Cardiac muscle cell (in vitro differentiated cells and primary cell): Measurements from ENCODE around the gene NET1. TPM values are rescaled to one million over a fixed set of nuclear protein-coding genes. Genes with fewer than 3 reads are reported as not detected.

Experiments used
- DNase-seq, 2 donors: peaks; one replicate each; pipeline versions ENCODE4 v3.0.0 to v3.0.0-alpha.2; 2010 to 2017; ENCODE audit warnings: low read depth in 1 of 2, low spot score in 1 of 2
- H3K27ac ChIP-seq: fragments of 200-600 bp; sonication (generic); 2 replicates; pipeline ENCODE4 v1.5.1; 2016
- H3K27me3 ChIP-seq: fragments of 200-600 bp; sonication (generic); 2 replicates; pipeline ENCODE4 v1.6.0; 2016; ENCODE audit warnings: control low read depth
- H3K36me3 ChIP-seq: fragments of 200-600 bp; sonication (generic); 2 replicates; pipeline ENCODE4 v1.5.1; 2016; ENCODE audit warnings: control low read depth
- H3K4me1 ChIP-seq: fragments of 200-600 bp; sonication (generic); 2 replicates; pipeline ENCODE4 v1.8.1; 2017; ENCODE audit warnings: low read depth, mild to moderate bottlenecking, mixed run types
- H3K4me3 ChIP-seq: fragments of 200-600 bp; sonication (generic); 2 replicates; pipeline ENCODE4 v1.5.1; 2016; ENCODE audit warnings: mild to moderate bottlenecking
- H3K9me3 ChIP-seq: fragments of 200-600 bp; sonication (generic); 2 replicates; pipeline ENCODE4 v1.5.1; 2017; ENCODE audit warnings: low read depth, mild to moderate bottlenecking, control low read depth
- polyA plus RNA-seq: library from polyadenylated mRNA; unstranded; fragments of >200 nt; fragmentation: Nextera tagmentation; extraction: Ambion mirVana; gene quantifications from 2 replicates; pipeline ENCODE4 v1.2.1, GENCODE V29; 2016
- total RNA-seq: library from RNA; depleted of rRNA; stranded (reverse); fragments of >200 nt; gene quantifications from 2 replicates; pipeline ENCODE4 v1.2.3, GENCODE V29; 2016
- TF ChIP-seq, protein P1 (sequence below): IDR thresholded peaks from 2 replicates; pipeline ENCODE4 v1.5.1; 2012; ENCODE audit warnings: low read depth, mild to moderate bottlenecking, low read length

NET1 gene
- total and polyA plus RNA-seq, 2 experiments from 2014 or later: 20.0 to 29.5 TPM

DNA sequence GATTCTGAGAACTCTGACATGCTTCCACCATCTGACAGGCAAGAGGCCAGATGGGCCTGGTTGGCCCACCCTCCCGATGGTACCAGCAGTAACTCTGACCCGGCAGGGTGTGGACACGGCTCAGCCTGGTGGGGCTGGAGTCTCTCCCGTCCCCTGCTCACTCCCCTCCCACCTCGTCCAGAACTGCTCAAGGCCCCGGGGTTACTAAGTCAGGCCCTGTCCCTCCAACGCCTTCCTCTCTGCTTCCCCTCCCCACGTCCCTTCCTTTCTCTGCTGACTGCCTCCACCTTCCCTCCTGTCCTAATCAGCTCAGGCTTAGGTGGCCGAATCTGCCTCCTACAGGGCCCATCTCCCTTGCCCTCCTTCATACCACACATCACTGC, 74.5 kb downstream of the NET1 start:
- Histone ChIP-seq H3K36me3 (no peaks in the 10 kb centered on the region), H3K27me3 (no peaks in the 10 kb centered on the region), H3K4me1 (no peaks in the 10 kb centered on the region), H3K4me3 (no peak overlapping the region), H3K9me3 (no peaks in the 10 kb centered on the region), H3K27ac (no peak overlapping the region)
- TF ChIP-seq, protein P1, sequence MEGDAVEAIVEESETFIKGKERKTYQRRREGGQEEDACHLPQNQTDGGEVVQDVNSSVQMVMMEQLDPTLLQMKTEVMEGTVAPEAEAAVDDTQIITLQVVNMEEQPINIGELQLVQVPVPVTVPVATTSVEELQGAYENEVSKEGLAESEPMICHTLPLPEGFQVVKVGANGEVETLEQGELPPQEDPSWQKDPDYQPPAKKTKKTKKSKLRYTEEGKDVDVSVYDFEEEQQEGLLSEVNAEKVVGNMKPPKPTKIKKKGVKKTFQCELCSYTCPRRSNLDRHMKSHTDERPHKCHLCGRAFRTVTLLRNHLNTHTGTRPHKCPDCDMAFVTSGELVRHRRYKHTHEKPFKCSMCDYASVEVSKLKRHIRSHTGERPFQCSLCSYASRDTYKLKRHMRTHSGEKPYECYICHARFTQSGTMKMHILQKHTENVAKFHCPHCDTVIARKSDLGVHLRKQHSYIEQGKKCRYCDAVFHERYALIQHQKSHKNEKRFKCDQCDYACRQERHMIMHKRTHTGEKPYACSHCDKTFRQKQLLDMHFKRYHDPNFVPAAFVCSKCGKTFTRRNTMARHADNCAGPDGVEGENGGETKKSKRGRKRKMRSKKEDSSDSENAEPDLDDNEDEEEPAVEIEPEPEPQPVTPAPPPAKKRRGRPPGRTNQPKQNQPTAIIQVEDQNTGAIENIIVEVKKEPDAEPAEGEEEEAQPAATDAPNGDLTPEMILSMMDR: no peak
- DNase-seq: no peak

- no peak overlapping the region for H3K27ac ChIP-seq
- no peak overlapping the region for H3K4me3 ChIP-seq
Measured at GRCh38 chr10:5488272-5489161, 76.2 kb downstream of the NET1 start.

DNA sequence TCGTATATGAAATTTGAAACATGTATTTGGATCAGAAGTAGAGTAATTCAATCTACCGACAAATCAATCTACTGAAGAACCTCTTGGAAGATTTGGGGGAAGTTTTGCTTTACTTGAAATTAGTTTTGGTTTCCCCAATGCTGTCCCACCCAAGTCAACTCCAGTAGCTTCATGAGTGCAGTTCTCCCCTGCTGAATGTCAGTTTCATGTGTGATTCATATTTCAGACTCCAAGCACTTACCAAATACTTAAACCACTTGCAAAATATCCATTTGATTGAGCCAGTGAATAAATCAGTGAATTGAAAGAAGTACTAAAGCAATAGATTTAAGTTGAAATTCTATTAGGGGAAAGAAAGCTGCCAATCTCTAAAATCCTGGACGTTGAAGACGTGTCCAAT, 77.7 kb downstream of the NET1 start:
- H3K36me3 ChIP-seq: no peaks in the 10 kb centered on the region
- DNase-seq: no peak
- no peaks in the 10 kb centered on the region for H3K27me3 ChIP-seq
- no peaks in the 10 kb centered on the region for H3K9me3 ChIP-seq
- H3K4me1 ChIP-seq: no peaks in the 10 kb centered on the region
- no peak overlapping the region for H3K4me3 ChIP-seq
- H3K27ac ChIP-seq: no peak overlapping the region
- TF ChIP-seq, protein P1: no peak

More at GRCh38 chr10:5488272-5489161, 76.2 kb downstream of the NET1 start:
- H3K4me1 ChIP-seq: no peaks in the 10 kb centered on the region
- H3K27me3 ChIP-seq: no peaks in the 10 kb centered on the region
- DNase-seq: no peak
- H3K36me3 ChIP-seq: no peaks in the 10 kb centered on the region
- H3K9me3 ChIP-seq: no peaks in the 10 kb centered on the region
- TF ChIP-seq, protein P1: no peak

DNA sequence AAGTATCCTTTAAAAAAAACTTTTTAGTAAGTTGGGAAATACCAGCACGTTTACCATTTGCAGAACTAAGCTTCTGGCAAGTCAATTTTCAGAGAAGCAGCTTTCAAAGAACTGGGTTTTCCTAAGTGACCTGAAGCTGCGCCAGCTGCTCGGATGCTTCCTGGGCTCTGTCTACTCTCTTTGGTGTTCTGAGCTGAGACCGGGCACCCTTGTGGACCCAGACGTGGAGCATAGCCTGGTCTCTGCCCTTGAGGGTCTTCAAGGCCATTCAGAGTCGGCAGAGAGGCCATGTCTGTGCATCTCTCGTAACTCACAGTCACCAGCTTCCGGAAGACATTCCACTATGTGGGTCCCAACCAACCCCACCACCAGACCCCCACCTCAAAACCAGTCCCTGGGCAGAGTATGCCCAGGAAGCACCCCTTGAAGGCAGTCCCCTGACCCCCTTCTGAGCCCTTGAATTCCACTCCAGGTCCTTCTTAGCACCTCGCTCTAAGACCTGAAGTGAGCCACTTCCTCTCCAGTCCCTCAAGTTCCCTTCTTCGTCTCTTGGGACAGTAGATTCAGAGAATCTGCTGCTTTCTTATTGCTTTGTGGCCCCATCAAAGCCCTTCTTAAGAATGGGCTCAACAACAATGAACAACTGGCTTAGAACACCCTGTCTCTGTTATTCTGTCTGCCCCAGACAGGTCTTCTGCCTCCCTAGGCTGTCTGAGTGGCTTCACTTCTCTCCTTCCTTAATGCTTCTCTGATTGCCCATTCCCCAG, 78.5 kb downstream of the NET1 start:
- no peaks in the 10 kb centered on the region for H3K9me3 ChIP-seq
- no peak overlapping the region for H3K4me3 ChIP-seq
- TF ChIP-seq, protein P1: no peak
- no peak for DNase-seq
- no peaks in the 10 kb centered on the region for H3K4me1 ChIP-seq
- no peak overlapping the region for H3K27ac ChIP-seq
- H3K27me3 ChIP-seq: no peaks in the 10 kb centered on the region
- H3K36me3 ChIP-seq: no peaks in the 10 kb centered on the region

DNA sequence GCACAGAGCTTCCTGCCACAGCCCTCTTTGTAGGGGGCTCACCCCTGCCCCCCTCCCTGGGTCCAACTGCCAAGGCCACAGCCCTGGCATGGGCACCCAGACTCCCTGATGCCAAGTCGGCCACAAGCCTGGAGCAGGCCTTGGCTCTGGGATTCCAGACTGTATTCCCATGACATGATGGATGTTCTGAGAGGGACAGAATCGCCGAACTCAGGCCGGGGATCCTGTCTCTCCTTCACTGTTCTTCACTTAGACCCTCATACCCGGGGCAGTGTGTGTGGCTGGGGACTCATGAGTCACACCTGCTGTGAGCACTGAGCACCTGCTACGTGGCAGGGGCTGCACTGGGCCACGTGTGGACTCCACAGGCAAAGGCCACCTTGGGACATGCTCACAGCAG, 79.1 kb downstream of the NET1 start:
- Histone ChIP-seq H3K4me3 (no peak overlapping the region), H3K4me1 (no peaks in the 10 kb centered on the region), H3K9me3 (no peaks in the 10 kb centered on the region), H3K36me3 (no peaks in the 10 kb centered on the region), H3K27ac (no peak overlapping the region), H3K27me3 (no peaks in the 10 kb centered on the region)
- DNase-seq: no peak
- TF ChIP-seq, protein P1: no peak
